Hippocampal formation (tissue), 2 donors: ENCODE measurements around the gene TRAIP.

Source experiments
- DNase-seq, 2 donors: peaks; one replicate each; lab custom pipeline; 2025; lab: John Stamatoyannopoulos, UW

Gene TRAIP

GRCh38 chr3:49873623-49874022 lies 17.3 kb upstream of the TRAIP start:
- no peak for DNase-seq

- DNase-seq: no peak
Observed at GRCh38 chr3:49872801-49873281, 16.5 kb upstream of the TRAIP start.

- no peak for DNase-seq
Observed at GRCh38 chr3:49871531-49872153, 15.3 kb upstream of the TRAIP start.

DNA sequence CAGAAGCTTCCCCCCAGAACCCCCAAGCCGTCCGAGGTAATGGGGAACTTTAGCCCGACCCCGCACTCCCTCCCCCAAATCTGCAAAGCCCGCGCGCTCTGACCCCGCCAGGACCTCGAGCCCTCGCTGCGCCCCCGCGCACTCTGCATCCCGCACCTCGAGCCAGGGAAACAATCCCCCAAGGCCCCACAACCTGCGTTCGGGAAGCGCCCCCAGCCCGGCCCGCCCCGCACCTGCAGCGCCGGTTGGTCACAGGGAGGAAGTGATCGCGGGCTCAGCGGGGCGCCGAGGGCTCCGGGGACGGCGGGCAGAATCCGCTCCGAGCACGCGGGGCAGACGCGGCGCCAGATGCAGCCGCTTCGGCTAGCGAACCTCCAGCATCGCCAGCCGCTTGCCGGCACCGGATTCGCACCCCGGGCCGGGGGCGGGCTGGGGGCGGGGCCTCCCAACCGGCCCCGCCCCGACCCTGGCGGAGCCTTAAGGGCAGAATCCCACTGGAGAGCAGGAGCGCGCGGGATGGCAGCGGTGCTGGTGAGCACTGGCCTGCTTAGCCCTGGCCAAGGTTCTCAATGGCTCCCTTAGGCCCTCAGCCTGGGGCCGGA lies 13.3 kb upstream of the TRAIP start, which contains the start of gene CAMKV:
CAMKV (minus strand) TSS at position 382 of the 602 bp plus-strand sequence. CDS start 7,518 bp downstream, outside the sequence.
- no peak for DNase-seq

DNA sequence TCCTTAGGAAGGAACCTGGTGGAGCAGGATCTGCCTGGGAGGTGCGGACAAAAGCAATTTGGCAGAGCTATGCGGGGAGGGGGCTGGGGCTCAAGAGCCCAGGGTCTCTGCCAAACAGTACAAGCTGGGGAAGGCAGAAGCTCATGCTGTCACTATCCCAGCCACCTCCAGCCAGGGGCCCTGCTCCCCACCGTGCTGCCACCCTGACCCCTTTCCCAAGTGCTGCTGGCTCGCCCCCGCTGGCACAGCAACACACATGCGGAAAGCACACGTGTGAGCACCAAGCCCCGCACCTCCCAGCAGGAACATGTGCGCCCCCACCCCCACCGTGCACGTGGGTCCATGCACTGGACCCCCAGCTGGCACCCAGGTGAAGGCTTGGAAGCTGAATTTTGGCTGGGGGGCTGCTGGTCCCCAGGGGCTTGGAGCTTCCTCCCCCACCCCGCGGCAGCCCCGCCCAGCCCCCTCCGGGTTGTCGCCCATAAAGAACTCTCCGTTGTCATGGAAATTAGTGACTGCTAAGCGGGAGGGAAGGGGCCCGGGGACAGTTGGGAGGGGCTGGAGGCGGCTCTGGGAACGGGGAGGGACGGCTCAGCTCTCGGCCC lies 12.6 kb upstream of the TRAIP start:
- DNase-seq: no peak

DNA sequence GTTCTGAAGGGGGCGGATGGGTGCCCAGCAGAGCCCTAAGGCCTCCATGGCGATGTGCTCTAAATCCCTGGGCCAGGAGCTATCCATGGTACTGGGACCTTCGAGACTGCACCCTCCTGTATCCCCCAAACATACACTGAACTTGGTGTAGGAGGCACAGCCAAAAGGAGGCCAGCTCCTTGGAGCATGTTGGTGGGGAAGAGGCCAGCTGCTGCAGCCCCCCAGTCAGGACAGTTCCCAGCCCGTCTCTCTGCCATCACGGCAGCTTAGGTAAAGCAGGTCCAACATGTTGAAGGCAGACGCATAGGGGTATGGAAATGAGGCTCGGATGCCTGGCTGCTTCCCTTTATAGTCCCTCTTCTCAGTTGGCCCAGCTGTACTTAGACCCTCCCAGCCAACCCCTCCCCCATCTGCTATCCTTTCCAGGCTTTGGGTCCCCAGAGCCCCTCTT lies 11.5 kb upstream of the TRAIP start:
- DNase-seq: no peak

- no peak for DNase-seq
Observed at GRCh38 chr3:49867400-49867799, 11.0 kb upstream of the TRAIP start.

- no peak for DNase-seq
Observed at GRCh38 chr3:49865198-49865784, 8.9 kb upstream of the TRAIP start.

DNA sequence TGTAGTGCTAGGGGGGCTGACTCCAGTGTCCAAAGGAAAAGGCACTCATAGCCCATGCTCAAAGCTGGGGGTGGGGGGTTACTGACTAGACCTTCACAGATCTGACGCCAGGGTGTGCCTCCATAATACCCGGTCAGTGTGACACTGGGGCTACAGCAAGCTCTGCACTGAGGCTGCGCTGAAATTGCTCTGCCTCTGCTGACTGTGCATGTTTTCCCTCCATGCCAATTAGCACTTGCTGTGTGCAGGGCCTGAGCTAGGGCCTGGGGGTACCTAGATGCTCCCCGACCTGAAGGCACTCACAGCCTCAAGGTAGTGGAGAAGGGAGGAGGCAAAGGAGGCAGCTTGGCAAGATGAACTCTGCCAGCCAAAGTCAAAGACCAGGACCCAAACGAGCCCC lies 8.1 kb upstream of the TRAIP start:
- DNase-seq: no peak

GRCh38 chr3:49859576-49860305 lies 3.4 kb upstream of the TRAIP start:
- no peak for DNase-seq

DNA sequence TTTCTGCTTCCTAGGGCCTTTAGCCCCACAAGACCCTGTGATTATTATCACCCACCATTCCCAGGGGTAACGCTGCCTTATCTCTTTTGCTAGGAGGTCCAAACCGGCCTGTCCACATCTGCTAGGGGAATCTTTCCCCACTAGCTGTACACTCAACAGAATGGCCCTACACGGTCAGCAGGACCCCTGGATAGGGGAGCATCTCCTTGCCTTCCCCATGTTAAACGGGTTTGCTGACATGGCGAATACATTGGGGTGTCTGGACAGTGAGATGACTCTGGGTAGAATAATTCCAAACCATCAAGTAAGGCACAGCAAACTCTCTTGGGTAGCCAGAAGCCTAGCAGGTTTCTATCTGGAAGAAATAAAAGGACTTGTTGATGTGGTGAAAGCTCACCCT lies 702 bp downstream of the TRAIP start:
- DNase-seq: no peak

GRCh38 chr3:49845694-49846093 lies 10.7 kb downstream of the TRAIP start:
- no peak for DNase-seq

- no peak for DNase-seq
Observed at GRCh38 chr3:49844464-49845183, 11.7 kb downstream of the TRAIP start.

DNA sequence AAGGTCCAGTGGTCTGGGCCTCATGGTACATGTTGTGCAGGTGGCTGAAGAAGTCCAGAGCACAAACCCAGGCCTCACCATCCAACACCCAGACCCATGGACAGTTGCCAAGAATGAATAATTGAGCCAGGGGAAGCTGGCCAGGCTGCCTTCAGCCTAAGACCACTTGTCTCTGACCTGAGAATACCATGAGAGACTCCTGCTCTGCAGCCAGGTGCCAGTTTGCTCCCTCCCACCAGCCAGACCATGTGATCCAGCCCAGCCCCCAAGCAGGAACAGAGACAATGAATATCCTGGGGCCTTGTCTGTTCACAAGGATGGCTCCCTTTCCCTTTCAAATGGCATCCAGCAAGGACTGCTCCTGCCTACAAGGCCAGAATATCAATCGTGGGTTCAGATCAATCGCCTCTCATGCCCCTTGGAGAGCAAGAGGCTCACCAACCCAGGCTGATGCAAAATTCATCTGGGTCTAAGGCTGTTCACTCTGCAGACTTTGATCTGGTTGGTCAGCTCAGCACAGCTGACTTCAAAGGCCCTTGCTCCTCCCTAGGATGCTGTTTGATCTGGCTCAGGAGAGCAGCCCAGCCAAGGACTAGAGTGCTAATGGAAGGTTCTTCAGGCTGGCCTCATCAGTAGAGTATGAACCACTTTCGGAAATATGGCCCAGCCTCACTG lies 13.4 kb downstream of the TRAIP start:
- DNase-seq: no peak

- DNase-seq: peak in 1 of 2 donors; percentile 49
Observed at GRCh38 chr3:49841806-49842205, 14.6 kb downstream of the TRAIP start.

DNA sequence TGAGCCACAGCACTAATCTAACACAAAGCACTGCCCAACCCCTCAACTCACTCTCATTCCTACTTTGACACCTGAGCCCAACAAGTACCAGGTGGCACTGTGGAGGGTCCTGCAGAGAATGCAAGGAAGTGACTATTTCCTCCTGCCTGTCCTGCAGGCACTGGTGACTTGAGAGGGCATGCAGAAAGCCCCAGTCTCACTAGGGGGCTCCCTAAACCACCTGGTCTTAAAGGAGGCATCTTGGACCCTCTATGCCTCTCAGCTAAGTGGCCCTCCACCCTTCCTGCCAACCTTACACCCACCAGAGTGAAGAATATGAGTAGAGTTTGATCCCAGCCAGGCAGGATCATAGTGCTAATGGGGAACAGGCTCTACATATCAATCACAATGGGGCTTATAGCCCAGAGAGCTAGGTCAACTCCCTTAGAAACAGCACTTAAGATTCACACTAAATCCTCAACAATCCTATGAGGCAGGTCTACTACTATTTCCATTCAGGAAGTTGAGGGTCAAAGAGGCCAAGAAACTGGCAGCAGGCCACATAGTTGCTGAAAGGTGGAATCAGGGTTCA lies 15.2 kb downstream of the TRAIP start:
- no peak for DNase-seq

- no peak for DNase-seq
Observed at GRCh38 chr3:49840388-49840787, 16.0 kb downstream of the TRAIP start.

- peak; percentile 51 to 65 for DNase-seq
Observed at GRCh38 chr3:49839193-49839809, 17.1 kb downstream of the TRAIP start.

- DNase-seq: no peak
Observed at GRCh38 chr3:49831341-49831740, 25.0 kb downstream of the TRAIP start.

DNA sequence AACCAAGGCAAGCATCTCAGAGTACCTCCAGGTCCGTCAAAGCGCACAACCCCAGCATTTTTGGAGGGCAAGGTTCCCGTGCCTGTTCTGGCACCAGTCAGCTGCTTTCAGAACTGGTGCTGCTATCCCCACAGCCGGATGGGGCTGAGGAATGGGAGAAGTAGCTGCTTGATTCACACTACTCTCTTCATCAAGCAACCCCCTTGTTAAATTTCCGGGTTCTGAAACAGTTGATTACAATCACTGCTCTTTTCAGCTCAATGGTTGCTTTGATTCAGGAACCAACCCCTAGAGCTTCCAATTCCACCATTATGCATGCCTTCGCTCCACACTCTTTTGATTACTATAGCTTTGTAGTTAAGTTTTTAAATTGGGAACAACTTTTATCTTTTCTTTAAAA lies 30.3 kb downstream of the TRAIP start:
- no peak for DNase-seq
